ENCODE results near the gene CLTB. TPM values are rescaled to one million over a fixed set of nuclear protein-coding genes. Genes with fewer than 3 reads are reported as not detected.

CLTB gene
- total RNA-seq, 1 donor from 2014 or later: 95.1 TPM

DNA sequence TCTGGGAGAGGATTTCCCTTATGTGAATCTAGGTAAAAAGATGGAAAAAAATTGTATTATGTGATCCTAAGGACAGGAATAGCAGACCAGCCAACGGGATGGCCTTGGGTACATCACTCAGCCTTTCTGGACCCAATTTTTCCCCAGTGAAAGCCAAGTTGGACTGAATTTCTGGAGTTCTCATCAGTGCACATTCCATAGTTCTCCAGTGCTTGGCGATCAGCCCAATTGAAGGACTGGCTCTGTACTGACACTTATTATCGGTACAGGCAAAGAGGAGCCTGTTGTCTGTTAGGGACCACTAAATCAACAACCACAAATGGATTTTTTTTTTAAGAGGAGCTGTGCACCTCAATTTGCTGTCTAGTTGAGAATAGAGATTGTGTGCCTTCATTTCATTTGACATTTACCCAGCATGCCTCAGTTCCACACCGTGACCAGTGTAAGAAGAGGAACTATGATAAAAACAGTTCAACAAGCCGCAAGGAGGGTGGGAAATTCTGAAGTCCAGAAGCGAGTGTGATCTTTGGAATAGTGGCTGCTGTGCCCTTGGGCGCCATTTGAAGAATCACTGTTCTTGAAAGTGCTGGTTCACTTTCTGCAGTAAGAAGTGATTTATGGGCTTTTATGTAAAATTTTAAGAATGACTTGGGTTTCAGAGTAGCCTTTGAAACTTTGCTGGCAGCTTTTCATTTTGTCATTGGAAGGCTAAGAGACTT lies 43.1 kb downstream of the CLTB start:
- no peak overlapping the region for H3K4me3 Mint-ChIP-seq (ENCODE audit: unreplicated experiment)
- H3K36me3 Mint-ChIP-seq (ENCODE audit: unreplicated experiment): peaks cover 26% of the 10 kb centered on the region
- H3K4me1 Mint-ChIP-seq (ENCODE audit: unreplicated experiment): no peaks in the 10 kb centered on the region
- H3K27me3 Mint-ChIP-seq (ENCODE audit: unreplicated experiment): no peaks in the 10 kb centered on the region
- TF ChIP-seq, protein P1, sequence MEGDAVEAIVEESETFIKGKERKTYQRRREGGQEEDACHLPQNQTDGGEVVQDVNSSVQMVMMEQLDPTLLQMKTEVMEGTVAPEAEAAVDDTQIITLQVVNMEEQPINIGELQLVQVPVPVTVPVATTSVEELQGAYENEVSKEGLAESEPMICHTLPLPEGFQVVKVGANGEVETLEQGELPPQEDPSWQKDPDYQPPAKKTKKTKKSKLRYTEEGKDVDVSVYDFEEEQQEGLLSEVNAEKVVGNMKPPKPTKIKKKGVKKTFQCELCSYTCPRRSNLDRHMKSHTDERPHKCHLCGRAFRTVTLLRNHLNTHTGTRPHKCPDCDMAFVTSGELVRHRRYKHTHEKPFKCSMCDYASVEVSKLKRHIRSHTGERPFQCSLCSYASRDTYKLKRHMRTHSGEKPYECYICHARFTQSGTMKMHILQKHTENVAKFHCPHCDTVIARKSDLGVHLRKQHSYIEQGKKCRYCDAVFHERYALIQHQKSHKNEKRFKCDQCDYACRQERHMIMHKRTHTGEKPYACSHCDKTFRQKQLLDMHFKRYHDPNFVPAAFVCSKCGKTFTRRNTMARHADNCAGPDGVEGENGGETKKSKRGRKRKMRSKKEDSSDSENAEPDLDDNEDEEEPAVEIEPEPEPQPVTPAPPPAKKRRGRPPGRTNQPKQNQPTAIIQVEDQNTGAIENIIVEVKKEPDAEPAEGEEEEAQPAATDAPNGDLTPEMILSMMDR (IDR thresholded peaks at IDR 0.05): no peak
- no peak for DNase-seq (ENCODE audit: extremely low spot score, unreplicated experiment)
- no peaks in the 10 kb centered on the region for H3K9me3 Mint-ChIP-seq (ENCODE audit: unreplicated experiment)
- H3K27ac Mint-ChIP-seq (ENCODE audit: unreplicated experiment): no peak overlapping the region

DNA sequence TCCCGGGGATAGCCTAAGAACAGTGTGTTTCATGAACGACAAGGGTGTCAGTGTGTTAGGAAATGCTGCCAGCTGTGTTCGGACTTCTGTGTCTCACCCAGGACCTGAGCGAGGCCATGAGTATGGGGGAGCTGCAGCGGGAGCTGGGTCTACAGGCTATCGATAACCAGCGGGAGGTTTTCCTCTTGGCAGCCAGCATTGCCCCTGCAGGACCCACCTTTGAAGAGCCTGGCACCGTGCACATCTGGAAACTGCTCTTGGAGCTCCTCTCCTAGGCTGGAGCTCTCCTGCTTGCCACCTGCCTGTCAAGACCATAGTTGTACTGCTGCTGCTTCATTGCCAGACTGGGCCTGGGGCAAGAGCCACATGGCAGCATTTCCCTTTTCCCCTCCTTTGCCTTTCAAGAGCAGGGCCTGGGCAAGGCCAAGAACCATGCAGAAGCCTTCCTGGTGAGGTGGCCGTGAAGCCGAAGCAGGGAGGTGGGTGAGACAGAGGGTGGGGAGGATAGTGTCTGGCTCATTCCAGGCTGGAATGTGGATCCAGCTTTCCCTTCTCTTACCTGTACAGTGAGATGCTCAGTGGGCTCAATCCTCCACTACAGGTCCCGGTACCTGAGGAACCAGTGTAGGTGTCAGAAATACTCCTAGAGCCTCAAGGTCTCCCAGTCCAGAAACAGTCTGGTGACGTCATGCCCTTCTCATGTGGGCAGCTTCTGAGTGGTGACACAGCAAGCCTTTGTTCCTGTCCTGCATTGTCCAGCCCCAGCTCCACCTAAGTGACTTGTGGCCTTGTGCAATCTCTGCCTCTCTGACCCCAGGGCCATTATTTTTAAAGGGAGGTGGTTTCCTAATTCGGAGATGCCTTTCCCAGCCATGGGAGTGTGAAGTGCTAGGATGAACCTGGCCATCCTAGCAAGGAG lies 44.5 kb downstream of the CLTB start:
- H3K27ac Mint-ChIP-seq (ENCODE audit: unreplicated experiment): no peak overlapping the region
- no peak for DNase-seq (ENCODE audit: extremely low spot score, unreplicated experiment)
- H3K4me3 Mint-ChIP-seq (ENCODE audit: unreplicated experiment): no peak overlapping the region
- peaks cover 36% of the 10 kb centered on the region for H3K36me3 Mint-ChIP-seq (ENCODE audit: unreplicated experiment)
- TF ChIP-seq, protein P1 (IDR thresholded peaks at IDR 0.05): no peak
- H3K9me3 Mint-ChIP-seq (ENCODE audit: unreplicated experiment): no peaks in the 10 kb centered on the region
- H3K4me1 Mint-ChIP-seq (ENCODE audit: unreplicated experiment): peaks cover 3% of the 10 kb centered on the region
- H3K27me3 Mint-ChIP-seq (ENCODE audit: unreplicated experiment): no peaks in the 10 kb centered on the region

DNA sequence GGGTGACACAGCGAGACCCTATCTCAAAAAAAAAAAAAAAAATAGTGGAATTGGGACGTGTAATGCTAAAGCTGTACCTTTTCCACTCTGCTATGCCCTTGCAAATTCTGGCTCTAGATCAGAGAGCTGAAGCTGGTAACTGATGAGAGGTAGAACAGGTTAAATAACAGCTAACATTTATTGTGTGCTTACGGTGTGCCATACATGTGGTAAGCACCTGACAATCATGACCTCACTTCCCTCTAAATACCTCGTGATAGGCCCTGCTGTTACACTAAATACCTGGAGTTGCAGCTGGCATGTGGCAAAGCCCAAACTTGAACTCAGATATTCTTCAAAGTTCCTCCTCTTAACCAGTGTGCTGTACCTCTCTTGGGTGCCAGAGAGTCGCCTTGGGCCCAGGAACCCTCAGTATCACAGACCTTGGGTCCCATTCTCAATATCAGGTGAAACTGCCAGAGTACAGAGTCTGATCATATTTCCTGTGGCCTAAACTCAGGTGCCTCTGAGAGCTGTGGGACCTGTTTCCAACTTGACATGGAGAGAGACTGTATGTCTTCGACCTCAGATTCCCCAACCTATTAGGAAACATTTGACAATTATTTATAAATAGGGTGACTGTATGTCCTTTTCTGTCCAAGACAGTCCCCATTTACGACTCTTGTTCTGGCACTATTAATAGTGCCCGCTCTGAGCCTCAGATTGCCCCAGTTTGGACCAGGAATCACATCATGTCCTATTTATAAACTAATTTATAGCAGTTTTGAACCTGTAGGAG lies 46.2 kb downstream of the CLTB start:
- Mint-ChIP-seq H3K9me3 (ENCODE audit: unreplicated experiment) (no peaks in the 10 kb centered on the region), H3K4me3 (ENCODE audit: unreplicated experiment) (no peak overlapping the region), H3K36me3 (ENCODE audit: unreplicated experiment) (peaks cover 30% of the 10 kb centered on the region), H3K4me1 (ENCODE audit: unreplicated experiment) (peaks cover 7% of the 10 kb centered on the region), H3K27ac (ENCODE audit: unreplicated experiment) (no peak overlapping the region), H3K27me3 (ENCODE audit: unreplicated experiment) (no peaks in the 10 kb centered on the region)
- DNase-seq (ENCODE audit: extremely low spot score, unreplicated experiment): no peak
- TF ChIP-seq, protein P1 (IDR thresholded peaks at IDR 0.05): no peak

DNA sequence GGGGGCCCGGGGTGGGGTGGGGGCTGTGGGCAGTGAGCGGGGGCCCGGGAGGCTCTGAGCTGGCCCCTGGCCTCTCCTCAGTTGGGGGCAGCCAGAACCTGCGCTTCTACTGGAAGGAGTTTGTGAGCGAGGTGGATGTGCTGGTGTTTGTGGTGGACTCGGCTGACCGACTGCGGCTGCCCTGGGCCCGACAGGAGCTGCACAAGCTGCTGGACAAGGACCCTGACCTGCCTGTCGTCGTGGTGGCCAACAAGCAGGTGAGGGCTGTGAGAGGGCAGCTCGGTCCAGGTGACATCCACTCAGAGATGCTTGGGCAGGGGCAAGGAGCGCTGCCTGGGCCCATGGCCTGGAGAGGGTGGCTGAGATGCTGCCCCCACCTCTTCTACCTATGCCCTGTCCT lies 47.6 kb downstream of the CLTB start:
- H3K27me3 Mint-ChIP-seq (ENCODE audit: unreplicated experiment): no peaks in the 10 kb centered on the region
- no peak overlapping the region for H3K4me3 Mint-ChIP-seq (ENCODE audit: unreplicated experiment)
- no peak for DNase-seq (ENCODE audit: extremely low spot score, unreplicated experiment)
- H3K36me3 Mint-ChIP-seq (ENCODE audit: unreplicated experiment): peaks cover 30% of the 10 kb centered on the region
- TF ChIP-seq, protein P1 (IDR thresholded peaks at IDR 0.05): no peak
- H3K27ac Mint-ChIP-seq (ENCODE audit: unreplicated experiment): no peak overlapping the region
- peaks cover 10% of the 10 kb centered on the region for H3K4me1 Mint-ChIP-seq (ENCODE audit: unreplicated experiment)
- H3K9me3 Mint-ChIP-seq (ENCODE audit: unreplicated experiment): no peaks in the 10 kb centered on the region

All from osteocyte (in vitro differentiated cells).